ENCODE measurements around the gene HSD11B2. TPM values are rescaled to one million over a fixed set of nuclear protein-coding genes. Genes with fewer than 3 reads are reported as not detected.

Gene HSD11B2
- total and polyA plus RNA-seq, 2 of the 8 experiments (the other 6 are each of a cell fraction or from before 2014, with no cell fraction given): 28.7 to 32.9 TPM

DNA sequence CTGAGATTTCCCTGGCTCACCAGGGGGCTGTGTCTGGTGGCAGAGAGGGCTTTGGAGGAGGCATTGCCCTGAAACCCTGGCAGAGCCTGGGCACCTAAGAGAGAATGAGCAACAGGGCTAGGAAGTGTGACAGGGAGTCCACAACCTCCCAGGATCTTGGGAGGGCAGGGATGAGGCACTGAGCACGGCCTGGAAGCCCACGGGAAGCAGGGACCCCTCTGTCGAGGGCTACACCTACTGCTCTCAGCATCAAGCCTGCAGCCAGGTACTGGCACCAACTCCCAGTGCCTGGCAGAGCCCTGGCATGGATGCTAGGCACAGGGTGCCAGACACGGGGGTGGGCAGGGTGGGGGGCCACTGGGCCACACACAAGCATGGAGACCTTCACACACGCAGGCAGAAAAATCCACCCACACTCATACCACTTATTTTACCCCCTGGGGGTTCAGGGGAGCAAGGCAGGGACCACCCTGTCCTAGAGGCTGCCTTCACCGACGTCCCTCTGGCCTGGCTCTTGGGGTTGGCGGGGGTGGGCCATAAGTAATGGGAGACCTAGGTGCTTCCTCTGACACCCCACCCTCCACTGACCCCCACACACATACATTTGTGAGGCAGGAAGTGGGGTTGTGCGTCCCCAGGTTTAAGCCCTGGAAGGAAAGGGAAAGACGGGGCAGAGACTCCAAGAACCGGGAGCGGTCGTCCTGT is 970 bp upstream of the HSD11B2 start:
- Histone ChIP-seq H3K14ac (ENCODE audit: insufficient read length) (no peak overlapping the region), H3K27me3 (replicated peaks in 1 of 4; ENCODE audit: control insufficient read depth in 3 of 4, extremely low read depth in 1 of 4, insufficient read depth in 3 of 4, low read length in 3 of 4) (peaks cover 0 to 19% (median 15%) of the 10 kb centered on the region in 4 experiments; a peak in 6 of 7 replicates), H2BK20ac (ENCODE audit: low read length) (no peak overlapping the region), H3K27ac (ENCODE audit: low read depth, low read length) (no peak overlapping the region), H2BK15ac (ENCODE audit: low read length) (no peak overlapping the region), H3K4ac (replicated peaks; ENCODE audit: insufficient read length, low read depth, low read length) (peak overlapping the region; percentile 62), H3K23ac (ENCODE audit: insufficient read length) (no peak overlapping the region), H3K9me3 (ENCODE audit: insufficient read depth in 2 of 2, low read depth in 1 of 2, low read length in 1 of 2) (no peaks in the 10 kb centered on the region), H3K56ac (replicated peaks; ENCODE audit: insufficient read length, low read depth, low read length) (no peak overlapping the region), H3K4me1 (replicated peaks in 1 of 4; ENCODE audit: control insufficient read depth in 3 of 4, insufficient read depth in 4 of 4, low read length in 3 of 4) (peaks cover 10 to 48% (median 39%) of the 10 kb centered on the region in 4 experiments), H3K36me3 (ENCODE audit: control insufficient read depth in 2 of 4, insufficient read depth in 4 of 4, low read length in 3 of 4) (peaks cover 0 to 2% (median 0%) of the 10 kb centered on the region in 4 experiments; a peak in 2 of 8 replicates), H4K8ac (ENCODE audit: extremely low read depth, insufficient read depth, low read length) (peak overlapping the region; percentile 87), H4K20me1 (replicated peaks in 1 of 2; ENCODE audit: control insufficient read depth in 1 of 2, insufficient read depth in 2 of 2, low read length in 2 of 2) (no peaks in the 10 kb centered on the region), H3K4me2 (ENCODE audit: insufficient read depth in 1 of 2, low read depth in 2 of 2, low read length in 2 of 2) (peak overlapping the region; percentile 87 to 92), H4K5ac (ENCODE audit: insufficient read length, low read depth, low read length) (no peak overlapping the region), H3K4me3 (ENCODE audit: extremely low read depth in 1 of 4, insufficient read depth in 2 of 4, low read depth in 3 of 4, low read length in 4 of 4) (peak overlapping the region; percentile 56 to 86 (median 66)), H2AFZ (ENCODE audit: low read length) (no peak overlapping the region), H2BK12ac (ENCODE audit: low read depth, low read length) (peak overlapping the region; percentile 88; the same call in 1 of the 2 replicates), H3K79me1 (ENCODE audit: low read depth, low read length) (peaks cover 10% of the 10 kb centered on the region; the same call in 1 of the 2 replicates), H2BK5ac (ENCODE audit: low read depth, low read length) (peak overlapping the region; percentile 32; the same call in 1 of the 2 replicates), H2AK5ac (ENCODE audit: low read depth, low read length) (no peak overlapping the region; the same call in 1 of the 2 replicates), H3K23me2 (ENCODE audit: low read depth, low read length) (peaks cover 17% of the 10 kb centered on the region; the same call in 1 of the 2 replicates), H3K79me2 (ENCODE audit: control insufficient read depth in 1 of 2, insufficient read depth in 2 of 2, low read length in 2 of 2) (no peaks in the 10 kb centered on the region; a peak in 1 of 4 replicates), H2BK120ac (replicated peaks; ENCODE audit: low read depth, low read length) (no peak overlapping the region), H3K9ac (replicated peaks in 1 of 4; ENCODE audit: extremely low read depth in 1 of 4, low read depth in 3 of 4, low read length in 3 of 4) (peak overlapping the region; percentile 24 to 76 (median 70); a peak in 5 of 7 replicates), H4K91ac (replicated peaks; ENCODE audit: insufficient read length, low read length) (peak overlapping the region; percentile 89), H3K18ac (ENCODE audit: extremely low read depth, low read length) (peak overlapping the region; percentile 99)
- WGBS, 2 experiments (ENCODE audit: extremely low coverage in 1 of 2, insufficient coverage in 1 of 2, insufficient read length in 1 of 2, insufficient replicate concordance in 2 of 2, low coverage in 1 of 2, low lambda C conversion rate in 2 of 2, missing lambda C conversion rate in 1 of 2): 41% methylated on average over 11 of the region's 13 CpGs; no CpG with 5 or more reads in 1 of the 2 experiments
- POLR2A ChIA-PET (ENCODE audit: partially characterized antibody): interaction anchor here (0.8 to 7.3 kb wide), 7 partner anchors 8 to 37 kb away, joined by 3 to 67 read pairs (median 4); no protein-coding TSS in a partner anchor
- TF ChIP-seq SIN3A (conservative IDR thresholded peaks at IDR 0.05 in 1 of 2, IDR thresholded peaks at IDR 0.05 in 1 of 2; ENCODE audit: low read depth in 1 of 2, low read length in 2 of 2) (no peak), EP300 (IDR thresholded peaks at IDR 0.05; ENCODE audit: borderline replicate concordance in 1 of 2, low read depth in 2 of 2, low read length in 2 of 2) (no peak), EZH2 (IDR thresholded peaks at IDR 0.05; ENCODE audit: low read depth, low read length, severe bottlenecking) (peak; percentile 28), HDAC2 (IDR thresholded peaks at IDR 0.05; ENCODE audit: borderline replicate concordance in 1 of 2, low read depth in 2 of 2, low read length in 2 of 2) (no peak), ASH2L (IDR thresholded peaks at IDR 0.05; ENCODE audit: low read length) (no peak), CTBP2 (IDR thresholded peaks at IDR 0.05; ENCODE audit: borderline replicate concordance, insufficient read depth, insufficient read length, low read length) (no peak), TAF1 (IDR thresholded peaks at IDR 0.05; ENCODE audit: low read depth, low read length) (no peak), KDM1A (IDR thresholded peaks at IDR 0.05; ENCODE audit: borderline replicate concordance, low read length) (no peak)
- no peak for DNase-seq (ENCODE audit: low read depth in 1 of 2, low spot score in 2 of 2)
- CTCF ChIA-PET (ENCODE audit: partially characterized antibody): interaction anchor here (1.1 to 28.4 kb wide), 8 partner anchors 10 to 103 kb away, joined by 5 to 683 read pairs (median 112); partner anchors contain the start of genes KCTD19, LRRC36, TPPP3 and ZDHHC1
- no peak for FAIRE-seq
